Cardiac muscle cell (in vitro differentiated cells and primary cell): ENCODE results near the gene TMEM132D. TPM values are rescaled to one million over a fixed set of nuclear protein-coding genes. Genes with fewer than 3 reads are reported as not detected.

ENCODE experiments used
- DNase-seq, 2 donors: peaks; one replicate each; pipeline versions ENCODE4 v3.0.0 to v3.0.0-alpha.2; 2010 to 2017; ENCODE audit warnings: low read depth in 1 of 2, low spot score in 1 of 2
- H3K27ac ChIP-seq: fragments of 200-600 bp; sonication (generic); 2 replicates; pipeline ENCODE4 v1.5.1; 2016
- H3K27me3 ChIP-seq: fragments of 200-600 bp; sonication (generic); 2 replicates; pipeline ENCODE4 v1.6.0; 2016; ENCODE audit warnings: control low read depth
- H3K36me3 ChIP-seq: fragments of 200-600 bp; sonication (generic); 2 replicates; pipeline ENCODE4 v1.5.1; 2016; ENCODE audit warnings: control low read depth
- H3K4me1 ChIP-seq: fragments of 200-600 bp; sonication (generic); 2 replicates; pipeline ENCODE4 v1.8.1; 2017; ENCODE audit warnings: low read depth, mild to moderate bottlenecking, mixed run types
- H3K4me3 ChIP-seq: fragments of 200-600 bp; sonication (generic); 2 replicates; pipeline ENCODE4 v1.5.1; 2016; ENCODE audit warnings: mild to moderate bottlenecking
- H3K9me3 ChIP-seq: fragments of 200-600 bp; sonication (generic); 2 replicates; pipeline ENCODE4 v1.5.1; 2017; ENCODE audit warnings: low read depth, mild to moderate bottlenecking, control low read depth
- polyA plus RNA-seq: library from polyadenylated mRNA; unstranded; fragments of >200 nt; fragmentation: Nextera tagmentation; extraction: Ambion mirVana; gene quantifications from 2 replicates; pipeline ENCODE4 v1.2.1, GENCODE V29; 2016
- total RNA-seq: library from RNA; depleted of rRNA; stranded (reverse); fragments of >200 nt; gene quantifications from 2 replicates; pipeline ENCODE4 v1.2.3, GENCODE V29; 2016
- TF ChIP-seq, protein P1 (sequence below): IDR thresholded peaks from 2 replicates; pipeline ENCODE4 v1.5.1; 2012; ENCODE audit warnings: low read depth, mild to moderate bottlenecking, low read length

TMEM132D gene
- total and polyA plus RNA-seq, 2 experiments from 2014 or later, result 0.03 TPM; not detected in 1

DNA sequence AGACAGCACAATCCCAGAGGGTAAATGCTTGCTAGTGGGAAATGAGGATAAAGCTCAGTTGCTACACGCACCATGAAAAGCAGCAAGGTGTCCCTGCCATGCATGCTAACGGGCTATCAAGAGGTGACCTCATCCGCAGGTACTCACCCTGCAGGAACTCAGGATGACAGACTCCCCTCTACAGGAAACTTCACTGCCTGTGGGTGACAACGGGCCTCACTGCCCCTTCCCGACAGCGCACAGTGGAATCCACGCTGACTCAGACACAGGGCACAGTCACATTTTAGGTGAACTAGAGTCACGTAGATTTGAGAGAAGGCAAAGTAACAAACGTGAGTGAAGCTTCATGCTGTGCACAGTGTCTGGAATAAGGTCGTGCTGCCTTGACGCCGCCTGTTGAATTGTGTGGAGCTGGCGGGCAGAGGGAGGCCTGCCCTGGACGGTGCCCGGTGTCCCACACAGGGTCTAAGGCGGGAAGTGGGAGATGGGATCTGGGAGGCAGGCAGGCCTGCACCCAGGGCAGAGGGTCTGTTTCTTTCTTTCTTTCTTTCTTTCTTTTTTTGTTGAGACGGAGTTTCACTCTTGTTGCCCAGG is 331.8 kb downstream of the TMEM132D start:
- H3K36me3 ChIP-seq, result no peaks in the 10 kb centered on the region
- DNase-seq, result no peak
- H3K4me1 ChIP-seq, result no peaks in the 10 kb centered on the region
- peaks cover 11% of the 10 kb centered on the region for H3K27me3 ChIP-seq
- no peaks in the 10 kb centered on the region for H3K9me3 ChIP-seq
- TF ChIP-seq, protein P1, sequence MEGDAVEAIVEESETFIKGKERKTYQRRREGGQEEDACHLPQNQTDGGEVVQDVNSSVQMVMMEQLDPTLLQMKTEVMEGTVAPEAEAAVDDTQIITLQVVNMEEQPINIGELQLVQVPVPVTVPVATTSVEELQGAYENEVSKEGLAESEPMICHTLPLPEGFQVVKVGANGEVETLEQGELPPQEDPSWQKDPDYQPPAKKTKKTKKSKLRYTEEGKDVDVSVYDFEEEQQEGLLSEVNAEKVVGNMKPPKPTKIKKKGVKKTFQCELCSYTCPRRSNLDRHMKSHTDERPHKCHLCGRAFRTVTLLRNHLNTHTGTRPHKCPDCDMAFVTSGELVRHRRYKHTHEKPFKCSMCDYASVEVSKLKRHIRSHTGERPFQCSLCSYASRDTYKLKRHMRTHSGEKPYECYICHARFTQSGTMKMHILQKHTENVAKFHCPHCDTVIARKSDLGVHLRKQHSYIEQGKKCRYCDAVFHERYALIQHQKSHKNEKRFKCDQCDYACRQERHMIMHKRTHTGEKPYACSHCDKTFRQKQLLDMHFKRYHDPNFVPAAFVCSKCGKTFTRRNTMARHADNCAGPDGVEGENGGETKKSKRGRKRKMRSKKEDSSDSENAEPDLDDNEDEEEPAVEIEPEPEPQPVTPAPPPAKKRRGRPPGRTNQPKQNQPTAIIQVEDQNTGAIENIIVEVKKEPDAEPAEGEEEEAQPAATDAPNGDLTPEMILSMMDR, result no peak
- no peak overlapping the region for H3K4me3 ChIP-seq
- H3K27ac ChIP-seq, result no peak overlapping the region

DNA sequence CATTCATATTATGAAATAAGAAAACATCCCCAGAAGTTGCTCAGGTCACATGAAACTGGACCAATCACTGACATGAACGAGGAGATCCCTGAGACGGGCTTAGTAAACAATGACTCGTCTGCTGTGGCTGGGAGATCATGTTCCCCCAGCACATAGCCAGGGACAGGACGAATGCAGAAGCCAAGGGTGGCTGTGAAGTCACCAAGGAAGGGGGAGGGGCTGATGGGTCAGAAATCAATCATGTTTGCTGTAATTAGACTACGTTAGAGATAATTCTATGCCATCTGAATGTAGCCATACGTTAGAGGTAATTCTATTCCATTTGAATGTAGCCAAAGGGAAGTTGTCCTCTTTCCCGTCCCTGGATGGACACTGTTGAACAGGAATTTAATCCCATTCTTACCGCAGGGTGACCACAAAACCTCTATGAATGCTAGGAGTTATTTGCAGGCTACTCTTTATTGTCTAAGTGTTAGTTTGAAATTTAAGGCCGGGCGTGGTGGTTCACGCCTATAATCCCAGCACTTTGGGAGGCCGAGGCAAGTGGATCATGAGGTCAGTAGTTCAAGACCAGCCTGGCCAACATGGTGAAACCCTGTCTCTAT is 332.9 kb downstream of the TMEM132D start:
- DNase-seq, result no peak
- no peak overlapping the region for H3K4me3 ChIP-seq
- H3K36me3 ChIP-seq, result no peaks in the 10 kb centered on the region
- H3K27ac ChIP-seq, result no peak overlapping the region
- no peaks in the 10 kb centered on the region for H3K4me1 ChIP-seq
- H3K9me3 ChIP-seq, result no peaks in the 10 kb centered on the region
- TF ChIP-seq, protein P1, result no peak
- H3K27me3 ChIP-seq, result peaks cover 11% of the 10 kb centered on the region

DNA sequence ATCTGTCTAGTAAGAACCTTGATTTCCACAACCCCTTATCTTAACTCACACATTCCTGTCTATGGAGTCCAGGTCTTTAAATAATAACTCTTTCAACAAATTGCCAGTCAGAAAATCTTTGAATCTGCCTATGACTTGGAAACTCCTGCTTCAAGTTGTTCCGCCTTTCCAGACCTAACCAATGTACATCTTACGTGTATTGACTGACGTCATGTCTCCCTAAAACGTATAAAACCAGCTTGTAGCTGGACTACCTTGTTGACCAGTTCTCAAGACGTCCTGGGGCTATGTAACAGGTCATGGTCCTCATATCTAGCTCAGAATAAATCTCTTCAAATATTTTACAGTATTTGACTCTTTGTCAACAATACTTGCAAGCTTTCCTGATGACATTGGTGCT is 337.0 kb downstream of the TMEM132D start:
- no peaks in the 10 kb centered on the region for H3K4me1 ChIP-seq
- no peak for DNase-seq

DNA sequence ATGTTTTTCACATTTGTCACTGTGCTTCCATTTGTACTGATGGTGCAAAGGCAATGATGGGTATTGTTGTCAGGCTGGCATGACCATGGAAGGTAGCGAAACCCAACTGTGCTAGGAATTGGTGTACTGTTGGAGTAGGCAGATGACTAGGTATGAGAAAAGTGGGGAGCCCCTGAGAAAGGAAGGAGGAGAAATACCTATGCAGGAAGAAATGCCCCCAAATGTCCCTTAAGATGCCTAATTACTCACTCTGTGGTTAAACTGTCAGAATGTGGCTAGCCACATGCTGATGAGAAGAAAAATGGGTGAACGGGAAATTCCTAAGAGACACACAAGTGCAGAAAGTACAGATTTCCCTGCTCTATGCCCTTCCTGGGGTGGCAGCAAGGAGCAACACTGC is 339.1 kb downstream of the TMEM132D start:
- H3K4me3 ChIP-seq, result no peak overlapping the region
- DNase-seq, result no peak
- peaks cover 28% of the 10 kb centered on the region for H3K27me3 ChIP-seq
- TF ChIP-seq, protein P1, result no peak
- no peaks in the 10 kb centered on the region for H3K4me1 ChIP-seq
- H3K36me3 ChIP-seq, result no peaks in the 10 kb centered on the region
- H3K27ac ChIP-seq, result no peak overlapping the region
- no peaks in the 10 kb centered on the region for H3K9me3 ChIP-seq

More for the DNA sequence above, 337.0 kb downstream of the TMEM132D start:
- Histone ChIP-seq H3K27me3 (peaks cover 14% of the 10 kb centered on the region), H3K9me3 (no peaks in the 10 kb centered on the region), H3K4me3 (no peak overlapping the region), H3K36me3 (no peaks in the 10 kb centered on the region), H3K27ac (no peak overlapping the region)
- TF ChIP-seq, protein P1, result no peak

DNA sequence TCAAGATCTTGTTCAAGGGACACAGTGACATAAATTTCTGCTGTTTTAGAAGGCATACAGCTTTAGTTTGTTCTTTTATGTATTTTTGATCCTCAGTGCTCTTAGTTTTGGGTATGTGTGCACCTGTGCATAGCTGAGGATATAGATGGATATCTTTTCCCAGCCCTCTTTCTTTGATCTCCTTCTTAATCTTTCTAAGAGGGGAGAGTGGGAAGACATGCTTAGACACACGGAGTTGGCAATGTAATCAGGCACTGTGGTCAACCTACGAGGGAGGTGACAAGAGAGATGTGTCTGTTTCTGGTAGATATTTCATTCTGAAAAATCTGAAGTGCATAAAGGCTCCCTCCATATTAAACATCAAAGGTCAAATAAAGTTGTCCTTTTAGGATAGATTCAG is 340.6 kb downstream of the TMEM132D start:
- no peak overlapping the region for H3K4me3 ChIP-seq
- TF ChIP-seq, protein P1, result no peak
- H3K27me3 ChIP-seq, result peaks cover 42% of the 10 kb centered on the region
- H3K27ac ChIP-seq, result no peak overlapping the region
- H3K9me3 ChIP-seq, result no peaks in the 10 kb centered on the region
- H3K4me1 ChIP-seq, result no peaks in the 10 kb centered on the region
- no peak for DNase-seq
- H3K36me3 ChIP-seq, result no peaks in the 10 kb centered on the region
